Midbrain (tissue), 1 donor: ENCODE measurements around the gene LSM10.
A peak's percentile ranks its signal among the peaks of the same experiment; 100 is the strongest.

Source experiments
- DNase-seq: peaks from one replicate; lab custom pipeline; 2025; lab: John Stamatoyannopoulos, UW

The LSM10 gene

DNA sequence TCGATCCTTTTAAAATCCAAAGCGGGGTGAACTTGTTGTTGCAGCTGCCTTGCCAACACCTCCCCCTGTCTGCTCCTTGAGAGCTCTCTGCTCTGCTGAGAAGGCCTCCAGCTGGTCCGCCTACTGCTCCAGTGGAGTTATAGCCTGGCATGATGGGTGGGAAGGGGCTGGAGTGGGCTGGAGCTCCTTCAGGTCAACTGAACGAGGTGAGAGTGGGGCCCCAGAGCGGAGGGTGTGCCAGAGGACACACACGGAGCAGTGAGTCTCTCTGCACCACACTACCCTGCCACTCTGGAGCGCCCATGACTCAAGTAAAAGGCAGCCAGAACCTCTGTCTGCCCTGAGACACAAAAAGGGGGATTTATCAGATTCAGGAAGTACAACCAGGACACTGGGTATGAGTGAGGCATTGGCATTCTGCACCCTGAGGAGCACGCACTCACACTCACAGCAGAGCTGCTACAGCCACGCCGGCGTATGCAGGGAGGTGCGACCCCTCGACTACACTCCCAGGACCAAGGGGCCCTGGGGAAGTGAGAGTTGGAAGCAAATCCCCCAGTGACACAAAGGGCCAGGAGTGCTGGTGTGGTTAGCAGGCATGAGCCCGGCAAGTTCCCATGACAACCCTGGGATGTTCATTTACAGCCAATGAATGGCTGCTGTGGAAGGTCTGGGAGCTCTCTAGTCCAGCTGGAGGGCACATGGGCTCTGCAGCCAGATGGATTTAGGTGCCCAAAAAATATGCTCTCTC is 46.3 kb downstream of the LSM10 start:
- DNase-seq, result peak; percentile 7

DNA sequence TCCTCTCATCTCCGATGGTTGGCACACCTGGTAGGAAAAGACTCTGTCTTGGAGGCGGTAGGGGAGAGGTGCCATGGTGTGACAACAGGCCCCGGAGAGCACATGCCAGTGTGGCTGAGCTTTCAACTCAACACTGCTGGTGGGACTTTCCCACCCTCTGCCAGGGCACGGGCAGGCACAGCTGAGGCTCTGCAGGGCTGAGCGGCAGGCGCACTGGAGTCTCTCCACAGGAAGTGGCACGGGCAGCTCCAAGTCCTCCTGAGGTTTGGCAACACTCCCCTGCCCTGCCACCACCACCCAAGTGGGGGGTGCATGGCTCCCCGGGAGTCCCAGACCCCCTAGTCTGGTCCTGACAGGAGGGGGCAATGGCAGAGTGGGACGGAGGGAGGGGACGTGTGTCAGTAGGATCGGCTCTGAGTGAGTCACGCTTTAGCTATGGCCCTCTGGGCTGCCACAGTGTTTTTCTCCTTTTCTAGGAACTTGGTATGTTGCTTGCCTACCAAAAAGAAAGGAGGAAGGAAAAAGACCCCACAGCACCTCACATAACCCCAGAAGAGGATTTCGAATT is 47.0 kb downstream of the LSM10 start:
- no peak for DNase-seq

DNA sequence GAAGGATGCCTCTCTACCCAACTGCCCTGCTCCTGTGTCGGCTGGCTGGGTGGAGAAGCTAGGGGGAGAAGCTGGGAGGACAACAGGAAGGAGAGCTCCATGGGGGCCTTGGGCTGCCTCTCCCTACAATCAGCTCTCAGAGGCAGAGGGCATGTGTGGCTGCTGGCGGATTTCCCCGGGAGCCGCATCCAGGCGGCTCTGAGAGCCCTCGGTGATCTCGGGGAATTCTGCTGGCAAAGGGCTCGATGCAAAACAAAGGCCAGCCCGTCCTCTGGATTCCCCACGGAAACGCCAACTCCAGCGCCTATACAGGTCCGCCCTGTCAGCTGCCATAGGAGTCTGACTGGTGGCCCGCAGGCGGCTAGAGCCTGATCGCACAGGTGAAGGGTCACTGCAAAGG is 47.9 kb downstream of the LSM10 start:
- no peak for DNase-seq

DNA sequence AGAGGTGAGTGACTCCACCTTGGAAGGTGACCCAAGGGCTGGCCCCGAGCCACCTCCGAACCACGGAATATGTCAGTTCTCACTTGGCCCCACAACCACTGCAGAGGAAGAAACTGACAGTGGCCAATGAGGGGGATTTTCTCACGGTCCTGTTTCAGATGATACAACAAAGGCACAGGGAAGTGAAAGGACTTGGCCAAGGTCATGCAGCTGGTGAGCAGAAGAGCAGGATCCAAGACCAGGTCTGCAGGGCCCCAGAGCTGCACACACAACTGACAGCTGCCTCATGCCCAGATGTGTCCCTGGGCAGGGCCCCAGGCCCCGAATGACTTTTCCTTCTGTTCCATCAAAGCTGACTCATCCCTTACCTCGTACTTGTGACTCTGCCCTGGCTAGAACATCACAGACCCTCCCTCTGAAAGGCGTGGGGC is 48.5 kb downstream of the LSM10 start:
- no peak for DNase-seq

DNA sequence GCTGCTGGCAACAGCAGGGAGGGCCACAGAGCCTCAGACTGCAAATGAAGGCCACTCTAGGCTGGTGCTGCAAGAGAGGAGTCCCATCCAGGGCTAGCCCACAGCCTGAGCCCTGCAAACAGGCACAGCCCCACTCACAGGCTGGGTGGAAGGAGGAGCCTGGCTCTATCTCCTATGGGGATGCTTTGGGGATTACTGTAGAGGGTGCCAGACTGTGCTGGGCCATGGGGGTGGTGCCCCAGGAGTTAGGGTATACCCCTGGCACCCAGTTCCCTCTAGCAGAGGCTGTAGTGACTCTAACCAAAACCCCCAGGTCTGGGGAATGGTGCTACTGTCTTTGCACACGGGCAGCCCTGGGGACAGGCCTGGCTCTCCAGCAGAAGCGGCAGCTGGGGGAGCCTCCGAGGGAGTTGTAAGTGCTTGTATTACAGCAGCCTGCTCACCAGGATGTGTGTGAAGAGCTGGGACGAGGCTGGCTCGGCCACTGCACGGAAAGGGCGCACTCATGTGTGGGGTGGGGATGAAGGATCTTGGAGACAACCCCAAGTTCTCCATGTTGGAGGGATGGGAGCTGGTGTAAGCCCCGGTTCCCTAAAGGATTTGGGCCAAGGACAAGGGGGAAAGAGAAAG is 50.9 kb downstream of the LSM10 start:
- DNase-seq, result no peak

DNA sequence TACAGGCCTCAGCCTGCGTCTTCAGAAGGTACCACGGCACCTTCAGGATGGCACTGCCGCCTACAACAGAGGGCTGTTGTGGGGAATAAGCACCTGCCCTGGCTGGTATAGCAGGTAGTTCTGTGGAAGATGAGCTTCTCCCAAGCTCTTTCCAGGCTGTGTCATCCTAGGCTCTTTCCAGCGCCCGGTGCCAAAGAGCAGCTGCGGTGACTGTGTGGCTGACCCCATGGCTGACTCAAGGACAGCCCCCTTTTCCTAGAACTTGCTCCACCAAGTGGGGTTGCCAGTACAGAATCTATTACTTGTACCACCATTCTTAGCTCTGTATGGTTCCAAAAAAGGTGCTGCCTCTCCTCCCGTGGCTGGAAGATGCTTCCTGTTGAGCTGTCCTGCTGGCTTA is 52.4 kb downstream of the LSM10 start:
- no peak for DNase-seq

DNA sequence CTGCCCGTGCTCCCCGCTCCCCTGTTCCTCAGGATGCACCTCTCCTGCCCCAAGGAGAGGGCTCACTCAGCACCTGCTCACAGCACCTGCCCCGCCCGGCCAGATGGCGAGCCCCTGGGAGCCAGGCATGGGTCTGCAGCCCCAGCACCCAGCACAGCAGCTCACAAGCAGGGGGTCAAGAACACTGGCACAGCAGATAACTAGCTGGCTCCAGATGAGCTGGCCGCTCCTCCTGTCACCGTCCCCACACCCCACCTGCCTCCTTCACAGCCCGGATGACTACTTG is 53.4 kb downstream of the LSM10 start:
- DNase-seq, result no peak

DNA sequence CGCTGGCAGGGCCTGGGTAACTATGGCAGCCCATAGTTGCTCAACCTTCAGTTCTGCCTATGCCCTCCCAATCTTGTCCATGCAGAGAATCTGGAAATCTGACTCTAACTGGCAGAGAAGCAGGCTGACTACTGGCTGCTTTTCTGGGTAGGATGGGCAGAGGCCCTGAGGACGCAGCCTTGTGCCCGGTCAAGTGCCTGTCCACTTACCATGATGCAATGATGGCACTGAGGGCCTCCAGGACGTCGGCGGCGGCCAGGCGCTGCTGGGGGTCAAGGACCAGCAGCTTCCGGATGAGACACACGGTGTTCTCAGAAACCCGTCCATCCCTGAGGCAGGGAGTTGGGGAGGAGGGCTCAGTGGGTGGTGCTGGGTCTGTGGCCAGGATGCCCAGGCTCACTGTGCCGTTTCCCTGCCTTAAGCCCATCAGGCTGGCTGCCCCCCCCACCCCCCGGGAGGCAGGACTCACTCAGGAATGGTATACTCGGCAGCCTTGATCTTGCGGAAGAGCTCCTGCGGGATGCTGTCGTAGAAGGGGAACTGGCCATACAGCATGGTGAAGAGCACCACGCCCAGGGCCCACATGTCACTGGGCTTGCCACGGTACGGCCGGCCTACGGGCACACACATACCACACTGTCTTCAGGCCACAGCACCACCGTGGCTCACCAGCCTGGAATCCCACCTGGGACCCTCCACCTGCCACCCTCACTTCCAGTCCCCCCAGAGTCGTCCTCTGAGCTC is 53.9 kb downstream of the LSM10 start:
- no peak for DNase-seq
